Stimulated activated CD8-positive, alpha-beta memory T cell treated with anti-CD3 and anti-CD28 coated beads, Interleukin-4, amount 100 ng/mL, for 24 hours (primary cell): ENCODE measurements around the gene BPIFB2.

ENCODE experiments used
- DNase-seq: peaks from one replicate; pipeline ENCODE4 v3.0.0-alpha.2; 2020; ENCODE audit warnings: low read depth

The BPIFB2 gene

DNA sequence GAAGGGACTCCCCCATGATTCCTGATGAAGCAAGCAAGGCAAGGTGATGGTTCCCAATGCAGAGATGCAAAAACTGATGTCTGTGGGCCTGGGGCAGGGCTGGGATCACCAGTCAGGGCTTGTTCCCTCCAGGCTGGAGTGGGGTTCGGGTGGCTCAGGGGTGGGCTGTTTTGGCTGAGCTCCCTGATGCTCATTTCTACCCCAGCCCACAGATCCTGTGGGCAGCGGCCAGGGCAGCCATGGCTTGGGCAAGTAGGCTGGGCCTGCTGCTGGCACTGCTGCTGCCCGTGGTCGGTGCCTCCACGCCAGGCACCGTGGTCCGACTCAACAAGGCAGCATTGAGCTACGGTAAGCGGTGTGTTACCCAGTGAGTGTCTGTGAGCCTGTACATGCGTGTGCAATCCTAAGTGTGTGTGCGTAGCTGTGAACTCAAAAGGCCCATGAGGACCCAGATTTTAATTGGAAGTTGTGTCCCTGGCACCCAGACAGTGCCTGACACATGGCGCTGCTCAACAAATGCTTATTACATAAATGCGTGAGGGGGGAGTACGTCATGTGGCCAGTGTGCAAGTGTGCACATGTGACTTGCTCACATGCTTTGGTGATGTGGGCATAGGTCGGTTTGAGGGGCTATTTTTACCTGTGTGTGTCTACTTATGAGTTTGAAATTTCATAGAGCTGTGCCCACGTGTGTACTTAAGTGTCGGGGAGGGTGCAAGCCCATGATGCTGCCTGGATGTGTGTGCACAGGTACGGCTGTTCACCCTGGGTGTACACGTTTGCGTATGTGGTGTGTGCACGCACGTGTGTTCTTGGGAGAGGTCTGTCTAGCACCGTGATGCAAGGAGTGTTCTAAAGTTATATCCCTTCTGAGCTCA lies 1.1 kb downstream of the BPIFB2 start:
- no peak for DNase-seq

DNA sequence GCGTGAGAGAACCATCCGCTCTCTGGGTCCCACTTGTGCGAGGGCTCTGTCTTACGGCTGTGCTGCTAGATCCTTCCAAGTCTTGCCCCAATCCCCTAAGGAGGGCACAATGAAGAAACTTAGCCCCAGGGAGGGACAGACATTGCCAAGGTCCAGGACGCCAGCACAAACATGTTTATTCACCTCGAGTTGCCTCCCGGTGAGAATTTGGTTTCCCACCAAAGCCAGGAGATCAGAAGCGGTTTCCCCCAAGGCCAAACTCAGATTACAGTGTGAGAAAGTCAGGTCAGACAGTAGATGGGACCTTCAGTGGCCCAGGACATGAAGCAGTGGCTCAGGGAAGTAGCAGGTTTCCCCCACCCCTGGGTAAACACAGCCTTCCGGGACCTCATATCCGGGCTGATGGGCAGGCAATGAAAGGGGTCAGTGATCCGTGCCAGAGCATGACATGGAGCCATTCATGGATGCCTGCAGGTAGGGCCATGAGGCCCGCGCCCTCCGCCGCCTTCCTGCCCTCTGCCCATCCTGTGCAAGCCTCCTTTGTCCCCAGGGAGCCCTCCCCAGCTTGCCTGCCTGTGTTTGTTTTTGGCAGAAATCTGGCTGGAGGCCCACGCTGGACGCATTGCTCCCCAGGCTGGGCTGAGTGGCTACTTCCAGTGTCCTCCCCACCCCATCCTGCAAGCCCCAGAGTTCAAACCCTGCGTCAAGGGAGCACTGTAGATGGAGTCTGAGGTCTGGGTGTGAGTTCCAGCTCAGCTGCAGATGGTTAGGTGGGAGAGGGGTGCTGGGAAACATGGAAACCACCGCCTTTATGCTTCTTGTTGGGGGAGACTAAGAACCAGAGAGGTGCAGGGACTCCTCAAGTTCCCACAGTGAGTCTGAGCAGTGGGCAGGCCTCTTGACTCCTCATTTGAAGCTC lies 2.0 kb downstream of the BPIFB2 start:
- no peak for DNase-seq

DNA sequence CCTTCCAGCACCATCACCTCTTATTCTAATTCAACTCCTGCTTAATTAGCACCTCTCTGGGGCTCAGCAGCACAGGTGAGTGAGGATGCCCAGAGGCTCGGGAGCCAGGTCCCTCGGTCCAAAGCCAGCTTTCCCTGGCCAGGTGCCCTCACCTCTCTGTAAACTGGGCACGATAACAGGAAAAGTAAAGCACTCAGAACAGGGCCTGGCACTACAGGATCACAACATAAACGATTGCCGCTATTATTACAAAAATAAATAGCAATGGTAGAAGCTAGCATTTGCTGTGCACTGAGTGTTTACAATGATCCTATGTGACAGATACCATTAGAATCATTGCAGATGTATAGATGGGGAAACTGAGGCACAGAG lies 2.6 kb downstream of the BPIFB2 start:
- DNase-seq = no peak

DNA sequence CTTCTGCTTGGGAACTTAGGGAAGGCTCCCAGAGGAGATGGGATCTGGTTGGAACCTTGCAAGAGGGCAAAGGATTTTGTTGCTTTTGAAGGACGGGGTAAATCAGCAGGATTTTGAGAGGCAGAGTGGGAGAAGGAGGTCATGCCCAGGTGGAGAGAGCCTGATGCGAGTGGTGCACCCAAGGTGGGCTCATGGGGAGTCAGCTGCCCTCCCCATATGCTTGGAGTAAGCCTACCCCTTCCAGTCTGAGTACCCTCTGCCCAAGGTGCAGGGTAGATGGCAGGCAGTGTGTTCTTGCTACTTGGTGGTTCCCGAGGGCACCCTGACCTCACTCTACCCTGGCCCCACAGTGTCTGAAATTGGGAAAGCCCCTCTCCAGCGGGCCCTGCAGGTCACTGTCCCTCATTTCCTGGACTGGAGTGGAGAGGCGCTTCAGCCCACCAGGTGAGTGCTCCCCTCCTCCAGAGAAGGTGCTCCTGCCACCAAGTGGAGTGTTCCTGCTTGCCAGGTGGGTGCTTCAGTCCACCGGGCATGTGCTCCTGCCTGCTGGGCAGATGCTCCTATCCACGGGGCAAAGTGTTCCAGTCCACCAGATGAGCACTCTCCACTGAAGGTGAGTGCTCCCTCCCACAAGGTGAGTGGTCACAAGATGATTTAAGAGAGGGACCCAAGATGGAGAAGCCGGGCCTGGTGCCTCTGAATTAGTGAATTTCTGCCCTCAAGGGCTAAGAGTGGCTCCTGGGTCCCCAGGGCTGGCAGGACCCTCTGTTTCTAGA lies 3.4 kb downstream of the BPIFB2 start:
- DNase-seq = no peak

DNA sequence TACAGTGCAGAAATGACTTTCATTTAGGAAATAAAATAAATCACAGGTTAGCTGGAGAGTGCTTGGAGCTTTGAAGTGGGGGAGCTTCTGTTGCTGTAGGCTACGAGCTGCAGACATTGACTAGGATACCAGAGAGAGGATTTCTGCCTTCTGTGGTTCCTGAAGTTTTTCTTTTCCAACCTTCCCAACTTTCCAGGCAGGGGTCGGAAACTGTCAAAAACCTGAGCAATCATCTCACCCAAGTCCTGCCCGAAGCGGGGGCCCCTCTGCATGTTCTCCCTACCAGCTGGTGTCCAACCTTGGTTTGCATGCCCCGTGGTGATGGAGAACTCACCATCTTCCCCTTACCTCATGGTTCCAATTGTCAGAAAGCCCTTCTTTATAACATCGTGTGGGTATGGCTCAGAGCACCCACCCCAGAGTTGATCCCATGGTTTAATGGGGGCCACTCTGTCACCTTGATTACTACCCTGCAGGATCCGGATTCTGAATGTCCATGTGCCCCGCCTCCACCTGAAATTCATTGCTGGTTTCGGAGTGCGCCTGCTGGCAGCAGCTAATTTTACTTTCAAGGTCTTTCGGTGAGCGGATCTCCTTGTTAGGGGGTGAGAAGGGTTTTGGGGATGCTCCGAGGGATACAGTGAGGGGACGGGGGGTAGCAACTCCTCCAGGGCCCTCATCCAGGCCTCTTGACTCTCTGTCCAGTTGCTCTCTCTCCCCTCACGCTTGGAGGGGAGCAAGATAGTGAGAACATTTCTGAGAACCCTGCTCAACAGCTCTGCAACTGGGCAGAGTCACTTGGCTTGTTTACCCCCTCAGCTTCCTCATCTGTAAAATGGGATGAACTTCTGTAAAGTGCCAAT lies 5.1 kb downstream of the BPIFB2 start:
- DNase-seq = no peak

DNA sequence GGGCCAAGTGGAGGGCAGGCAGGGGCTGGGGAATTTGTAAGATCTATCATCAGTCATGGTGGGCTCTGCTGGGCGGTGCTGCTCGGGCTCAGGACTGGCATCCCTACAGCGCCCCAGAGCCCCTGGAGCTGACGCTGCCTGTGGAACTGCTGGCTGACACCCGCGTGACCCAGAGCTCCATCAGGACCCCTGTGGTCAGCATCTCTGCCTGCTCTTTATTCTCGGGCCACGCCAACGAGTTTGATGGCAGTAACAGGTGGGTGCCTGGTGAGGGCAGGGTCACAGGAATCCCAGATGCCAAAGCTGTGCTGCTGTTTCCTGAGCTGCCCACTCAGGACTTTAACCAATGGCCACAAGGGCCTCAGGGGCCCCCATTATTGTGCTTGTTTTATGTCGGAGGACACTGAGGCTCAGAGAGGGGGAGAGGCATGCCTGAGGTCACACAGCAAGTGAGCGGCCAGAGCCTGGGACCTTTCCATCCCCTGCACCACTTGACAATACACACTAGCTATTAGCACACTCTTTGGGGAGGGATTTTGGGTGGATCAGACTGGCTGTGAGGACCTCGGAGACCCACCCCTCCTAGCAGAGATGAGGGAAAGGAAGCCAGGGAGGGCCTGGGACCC lies 6.3 kb downstream of the BPIFB2 start:
- DNase-seq = no peak

DNA sequence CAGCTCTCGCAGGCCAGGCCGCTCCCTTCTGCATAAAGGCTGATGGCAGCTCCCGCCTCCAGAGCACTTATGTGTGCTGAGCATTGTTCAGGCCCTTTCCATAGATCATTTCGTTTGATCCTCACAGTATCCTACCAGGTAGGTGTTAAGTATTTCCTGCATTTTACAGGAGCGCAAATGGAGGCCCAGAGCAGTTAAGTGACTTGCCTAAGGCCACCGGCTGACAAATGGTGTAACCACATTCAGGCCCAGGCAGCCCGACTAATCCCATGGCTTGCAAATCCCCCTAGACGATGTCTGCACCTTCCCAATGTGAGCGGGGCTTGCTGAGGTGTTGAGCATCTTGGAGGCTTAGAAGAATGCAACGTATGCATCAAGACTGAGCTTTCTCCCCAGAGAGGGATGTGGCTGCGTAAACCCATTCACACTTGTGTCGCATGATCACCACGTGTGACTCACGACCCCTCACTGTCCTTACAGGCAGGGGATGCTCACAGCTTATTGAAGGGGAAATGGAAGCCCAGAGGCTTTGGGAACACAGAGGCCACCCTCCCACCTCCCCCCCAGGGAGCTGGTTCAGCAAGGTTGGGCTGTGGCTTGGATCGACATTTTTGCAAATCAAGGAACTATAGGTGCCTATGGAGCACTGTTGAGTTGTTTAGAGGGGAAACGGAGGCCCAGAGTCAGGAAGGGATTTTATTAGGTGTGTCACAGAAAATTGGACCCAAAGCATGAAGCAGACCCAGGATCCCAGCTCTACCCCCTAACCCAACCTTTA lies 7.0 kb downstream of the BPIFB2 start:
- DNase-seq = no peak

DNA sequence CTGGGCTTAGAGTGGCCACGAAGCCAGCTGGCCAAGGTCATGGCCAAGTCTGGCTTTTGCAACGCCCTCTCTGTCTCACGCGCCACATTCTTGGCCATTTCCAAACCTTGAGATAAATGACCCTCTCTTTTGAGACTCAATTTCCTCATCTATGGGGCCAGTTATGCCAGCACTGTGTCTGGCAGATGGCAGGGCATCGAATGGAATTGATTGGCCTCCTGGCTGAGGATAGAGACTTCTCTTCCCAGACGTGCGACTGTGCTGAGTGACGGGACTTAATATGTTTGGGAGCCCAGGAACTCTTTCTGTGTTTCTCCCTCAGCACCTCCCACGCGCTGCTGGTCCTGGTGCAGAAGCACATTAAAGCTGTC lies 7.6 kb downstream of the BPIFB2 start:
- no peak for DNase-seq

DNA sequence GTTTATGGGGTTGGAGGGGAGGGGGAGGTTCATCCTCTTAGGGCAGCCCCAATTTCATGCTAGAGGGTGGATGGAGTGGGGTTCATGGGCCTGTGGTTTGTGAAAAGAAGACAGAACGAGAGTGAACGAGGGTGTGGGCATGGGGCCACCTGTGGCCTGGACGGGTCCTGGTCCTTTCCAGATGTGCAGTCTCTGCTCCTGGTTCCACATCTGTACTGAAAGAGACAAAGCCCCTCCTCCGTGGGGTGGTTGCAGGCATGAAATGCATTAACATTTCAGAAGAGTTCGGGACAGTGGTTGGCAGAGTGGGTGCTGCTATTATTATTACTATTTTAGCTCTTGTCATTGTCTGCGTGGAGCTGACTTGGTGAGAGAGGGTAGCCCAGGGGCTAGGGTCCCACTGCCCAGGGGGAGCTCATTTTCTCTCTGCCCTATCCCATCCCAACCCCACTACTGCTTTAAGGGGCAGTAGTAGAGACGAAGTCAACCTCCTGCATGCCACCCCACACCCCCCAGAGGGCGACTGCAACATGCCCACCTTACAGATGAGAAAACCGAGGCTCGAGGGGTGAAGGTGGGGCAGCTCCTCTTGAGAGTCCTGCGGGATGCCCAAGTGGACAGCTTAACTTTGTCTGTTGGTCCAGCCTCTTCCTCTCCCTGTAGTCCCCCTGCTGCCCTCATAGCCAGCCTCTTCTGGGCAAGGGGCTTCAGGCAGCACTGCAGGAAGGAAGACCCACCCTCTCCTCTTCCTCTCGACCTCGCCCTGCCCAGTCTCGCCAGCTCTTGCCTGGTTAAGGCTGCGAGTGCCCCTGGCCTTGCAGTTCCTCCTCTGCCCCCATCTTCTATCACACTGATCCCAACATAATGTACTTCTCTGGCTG lies 8.4 kb downstream of the BPIFB2 start:
- DNase-seq = no peak

DNA sequence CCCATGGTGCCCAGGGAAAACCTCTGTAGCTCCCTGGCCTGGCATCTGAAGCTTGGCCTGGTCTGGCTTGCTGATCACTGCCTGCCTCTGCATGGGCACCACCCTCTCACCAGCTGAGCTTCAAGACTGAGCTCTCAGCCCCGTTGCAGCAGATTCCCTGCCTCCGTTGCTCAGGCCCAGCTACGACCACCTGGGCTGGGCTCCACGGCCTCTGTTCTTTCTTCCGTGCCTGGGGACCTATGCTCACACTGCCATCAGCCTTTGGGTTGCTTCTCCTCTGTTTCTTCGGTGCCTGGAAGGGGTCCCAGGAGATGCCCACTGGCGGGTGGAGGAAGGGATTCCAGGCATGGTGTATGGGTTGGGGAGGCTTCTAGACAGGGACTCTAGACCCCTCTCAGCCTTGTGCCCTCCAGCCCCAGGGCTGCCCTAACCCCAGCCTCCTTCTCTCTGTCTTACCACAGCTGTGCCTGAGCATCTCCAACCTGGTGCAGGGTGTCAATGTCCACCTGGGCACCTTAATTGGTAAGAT lies 9.1 kb downstream of the BPIFB2 start:
- DNase-seq = no peak

DNA sequence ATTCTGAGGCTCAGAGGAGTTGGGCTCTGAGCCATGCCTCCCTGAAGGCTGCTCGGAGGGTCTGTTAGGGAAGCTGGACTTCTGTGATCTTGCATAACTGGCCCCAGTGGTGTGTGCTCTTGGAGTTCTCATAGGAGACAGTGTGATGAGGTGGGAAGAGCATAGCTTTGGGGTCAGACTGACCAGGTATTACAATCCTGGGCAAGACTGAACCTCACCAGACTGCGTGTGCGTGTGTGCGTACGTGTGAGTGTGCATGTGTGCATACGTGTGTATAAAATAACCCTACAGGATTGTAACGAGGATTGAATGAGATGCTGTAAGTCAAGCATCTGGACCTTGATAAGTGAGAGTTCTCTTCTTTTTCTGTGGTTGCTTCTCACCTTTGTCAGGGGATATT lies 10.0 kb downstream of the BPIFB2 start:
- DNase-seq = no peak

DNA sequence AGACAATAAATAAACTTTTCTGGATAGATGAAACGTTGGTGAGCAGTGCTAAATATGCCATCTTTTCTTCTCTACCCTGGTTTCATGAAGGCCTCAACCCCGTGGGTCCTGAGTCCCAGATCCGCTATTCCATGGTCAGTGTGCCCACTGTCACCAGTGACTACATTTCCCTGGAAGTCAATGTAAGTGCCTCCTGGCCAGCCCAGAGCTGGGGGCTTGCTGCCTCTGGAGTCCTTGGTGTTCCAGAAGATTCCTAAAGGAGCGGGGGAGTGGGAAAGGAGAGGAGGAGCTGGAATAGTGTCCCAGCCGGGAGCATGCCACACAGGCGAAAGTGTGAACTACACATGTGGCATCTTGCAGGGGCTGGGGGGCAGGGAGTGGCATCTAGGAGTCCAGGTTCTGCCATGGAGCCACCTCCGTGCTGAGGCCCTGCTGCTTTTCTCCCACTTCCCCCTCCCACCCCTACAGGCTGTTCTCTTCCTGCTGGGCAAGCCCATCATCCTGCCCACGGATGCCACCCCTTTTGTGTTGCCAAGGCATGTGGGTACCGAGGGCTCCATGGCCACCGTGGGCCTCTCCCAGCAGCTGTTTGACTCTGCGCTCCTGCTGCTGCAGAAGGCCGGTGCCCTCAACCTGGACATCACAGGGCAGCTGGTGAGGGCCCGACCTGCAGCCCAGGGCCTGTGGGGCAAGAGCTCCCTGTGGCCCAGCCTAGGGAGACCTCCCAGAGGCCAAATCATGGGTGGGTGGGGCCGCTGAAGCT lies 10.8 kb downstream of the BPIFB2 start:
- no peak for DNase-seq

DNA sequence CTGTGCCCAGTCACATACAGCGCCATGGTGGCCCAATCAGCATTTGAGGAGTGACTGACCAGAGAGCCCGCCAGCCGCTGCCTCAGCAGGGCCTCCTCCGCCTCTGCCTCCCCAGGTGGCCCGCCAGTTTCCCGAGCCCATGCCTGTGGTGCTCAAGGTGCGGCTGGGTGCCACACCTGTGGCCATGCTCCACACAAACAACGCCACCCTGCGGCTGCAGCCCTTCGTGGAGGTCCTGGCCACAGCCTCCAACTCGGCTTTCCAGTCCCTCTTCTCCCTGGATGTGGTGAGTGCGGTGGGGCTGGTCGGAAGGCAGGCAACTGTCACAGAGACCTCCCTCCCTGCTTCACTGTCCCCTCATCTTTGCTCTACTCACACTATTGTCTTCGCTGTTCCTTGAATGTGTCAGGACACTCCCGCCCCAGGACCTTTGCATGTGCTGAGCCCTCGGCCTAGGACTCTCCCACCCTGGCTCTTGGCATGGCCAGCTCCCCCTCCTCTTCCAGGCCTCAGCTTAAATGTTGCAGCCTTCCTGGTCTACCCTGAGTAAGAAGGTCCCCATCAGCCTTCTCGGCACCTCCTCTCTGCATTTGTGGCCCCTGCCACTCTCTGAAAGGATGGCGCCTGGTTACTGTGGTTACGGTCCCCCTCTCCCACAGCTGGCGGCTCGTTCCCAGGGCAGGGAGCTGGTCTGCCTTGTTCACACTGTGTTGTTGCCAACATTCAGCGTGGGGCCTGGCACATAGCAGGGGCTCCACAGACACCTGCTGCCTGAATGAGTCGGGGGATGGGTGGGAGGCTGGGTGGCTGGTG lies 12.2 kb downstream of the BPIFB2 start:
- DNase-seq = no peak

DNA sequence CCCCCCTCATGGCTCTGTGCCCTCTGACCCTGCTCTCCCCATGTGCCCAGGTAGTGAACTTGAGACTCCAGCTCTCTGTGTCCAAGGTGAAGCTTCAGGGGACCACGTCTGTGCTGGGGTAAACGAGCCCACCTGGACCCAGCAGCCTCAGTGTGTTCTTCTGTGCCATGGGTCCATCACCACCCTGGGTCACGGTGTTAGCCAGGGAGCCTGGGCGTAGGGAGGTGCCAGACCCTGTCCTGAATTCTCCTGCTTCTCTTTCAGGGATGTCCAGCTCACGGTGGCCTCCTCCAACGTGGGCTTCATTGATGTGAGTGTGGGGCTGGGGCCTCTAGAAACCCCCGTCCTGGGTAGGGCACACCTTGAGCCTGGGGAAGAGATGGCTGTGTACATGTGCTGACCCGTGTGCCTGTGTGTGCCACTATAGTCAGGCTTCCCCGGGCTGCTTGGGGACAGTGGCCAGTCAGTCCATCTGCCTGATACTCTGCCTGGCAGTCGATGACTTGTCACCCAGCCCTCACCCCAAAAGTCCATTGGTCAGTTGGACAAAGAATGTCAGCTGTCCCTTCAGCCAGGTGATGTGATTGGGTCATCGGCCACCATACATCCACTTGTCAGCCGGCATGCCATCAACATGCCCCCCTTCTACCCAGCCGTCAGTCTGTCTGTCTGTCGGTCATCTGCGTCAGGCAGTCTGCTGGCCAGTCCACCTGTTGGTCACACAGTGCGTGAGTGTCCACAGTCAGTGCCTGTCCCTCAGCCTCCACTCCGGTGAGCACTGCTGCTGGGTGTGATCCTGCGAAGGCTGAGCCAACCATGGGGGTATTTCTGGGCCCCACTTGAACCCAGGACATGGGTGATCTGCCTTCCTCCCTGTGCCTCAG lies 13.0 kb downstream of the BPIFB2 start:
- no peak for DNase-seq

DNA sequence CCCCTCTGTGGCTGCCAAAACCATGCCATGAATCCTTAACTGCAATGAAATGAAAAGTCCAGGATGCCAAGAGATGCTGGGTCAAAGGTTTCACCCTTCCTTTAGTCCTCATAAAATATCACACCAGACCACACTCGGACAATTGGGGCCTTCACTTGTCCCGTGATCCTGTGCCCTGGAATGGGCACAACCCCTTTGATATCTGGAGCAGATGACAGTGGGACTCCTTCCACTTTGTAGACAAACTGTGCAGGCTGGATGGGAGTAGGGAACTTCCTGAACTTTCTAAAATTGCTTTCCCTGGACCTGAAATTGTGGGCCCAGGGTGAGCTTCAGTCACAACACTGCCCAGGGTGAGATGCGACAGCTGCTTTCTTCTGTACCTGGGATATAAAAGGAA lies 14.4 kb downstream of the BPIFB2 start:
- DNase-seq = no peak

DNA sequence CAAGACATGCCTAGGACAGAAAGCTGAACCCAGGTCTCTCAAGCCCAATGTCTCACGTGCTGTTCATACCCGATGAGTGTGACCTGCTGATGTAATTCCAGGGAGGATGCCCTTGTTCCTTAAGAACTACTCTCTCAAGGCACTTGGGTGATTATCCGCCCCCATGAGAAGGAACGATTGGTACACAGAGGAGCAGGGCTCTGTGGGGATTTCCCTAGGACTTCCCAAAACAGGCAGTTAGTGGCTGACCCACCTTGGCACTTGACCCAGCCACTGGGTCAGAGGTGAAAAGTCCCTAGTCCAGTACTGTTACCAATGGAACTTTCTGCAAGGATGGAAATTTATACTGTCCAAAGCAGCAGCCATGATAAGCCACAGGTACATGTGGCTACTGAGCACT lies 14.8 kb downstream of the BPIFB2 start:
- no peak for DNase-seq
